H9 (cell line): ENCODE data around the gene TCN2. TPM values are rescaled to one million over a fixed set of nuclear protein-coding genes. Genes with fewer than 3 reads are reported as not detected.
"Not testable (repeated sequence)": the region's sequence is repeated elsewhere in the genome, so short reads cannot be mapped to it uniquely, and the experiment has no call there.

Experiments used
- DNase-seq: peaks from one replicate; pipeline ENCODE4 v3.0.0-alpha.2; 2017
- H2AFZ ChIP-seq: one replicate; pipeline ENCODE4 v1.6.1; 2013; ENCODE audit warnings: mild to moderate bottlenecking, low read length, control low read depth, moderate library complexity
- H2AK5ac ChIP-seq: 2 replicates; pipeline ENCODE4 v1.6.1; 2013; ENCODE audit warnings: low read length, control low read depth, mixed read lengths; ENCODE audit not compliant: insufficient read length
- H2BK120ac ChIP-seq: one replicate; pipeline ENCODE4 v1.6.1; 2013; ENCODE audit warnings: low read depth, mild to moderate bottlenecking, low read length, control low read depth, inconsistent platforms; ENCODE audit not compliant: poor library complexity, severe bottlenecking
- H2BK12ac ChIP-seq: 2 replicates; pipeline ENCODE4 v1.6.1; 2013; ENCODE audit warnings: low read length, control low read depth, mixed read lengths, low read depth; ENCODE audit not compliant: insufficient read length
- H2BK15ac ChIP-seq: 2 replicates; pipeline ENCODE4 v1.6.1; 2013; ENCODE audit warnings: low read depth, low read length, control low read depth
- H2BK20ac ChIP-seq: one replicate; pipeline ENCODE4 v1.6.1; 2013; ENCODE audit warnings: low read depth, mild to moderate bottlenecking, low read length, control low read depth, inconsistent platforms; ENCODE audit not compliant: poor library complexity, severe bottlenecking
- H2BK5ac ChIP-seq: 2 replicates; pipeline ENCODE4 v1.6.1; 2013; ENCODE audit warnings: low read length, control low read depth, mixed read lengths; ENCODE audit not compliant: insufficient read length
- H3K14ac ChIP-seq: 2 replicates; pipeline ENCODE4 v1.6.1; 2013; ENCODE audit warnings: low read length, control low read depth; ENCODE audit not compliant: insufficient read depth
- H3K18ac ChIP-seq: 2 replicates; pipeline ENCODE4 v1.6.1; 2013; ENCODE audit warnings: low read depth, mild to moderate bottlenecking, mixed read lengths, low read length, control low read depth; ENCODE audit not compliant: insufficient read length
- H3K23ac ChIP-seq: 2 replicates; pipeline ENCODE4 v1.6.1; 2013; ENCODE audit warnings: low read length, control low read depth, mixed read lengths, low read depth; ENCODE audit not compliant: insufficient read length
- H3K23me2 ChIP-seq: 2 replicates; pipeline ENCODE4 v1.6.1; 2013; ENCODE audit warnings: low read depth, mild to moderate bottlenecking, mixed read lengths, low read length, control low read depth; ENCODE audit not compliant: insufficient read length, poor library complexity, severe bottlenecking
- H3K27ac ChIP-seq: 2 replicates; pipeline ENCODE4 v1.5.1; 2013; ENCODE audit warnings: low read length, control low read depth, mixed read lengths, low read depth; ENCODE audit not compliant: insufficient read length
- H3K27me3 ChIP-seq: 2 replicates; pipeline ENCODE4 v1.6.1; 2013; ENCODE audit warnings: low read length, control low read depth, inconsistent platforms; ENCODE audit not compliant: insufficient read depth
- H3K4ac ChIP-seq: 2 replicates; pipeline ENCODE4 v1.6.1; 2013; ENCODE audit warnings: low read depth, mild to moderate bottlenecking, control low read depth, inconsistent platforms, low read length, moderate library complexity
- H3K4me1 ChIP-seq: 2 replicates; pipeline ENCODE4 v1.6.1; 2013; ENCODE audit warnings: low read length, control low read depth, inconsistent platforms; ENCODE audit not compliant: insufficient read depth
- H3K4me2 ChIP-seq: 2 replicates; pipeline ENCODE4 v1.6.1; 2013; ENCODE audit warnings: low read length, control low read depth, mixed read lengths; ENCODE audit not compliant: insufficient read length, insufficient read depth
- H3K56ac ChIP-seq: 2 replicates; pipeline ENCODE4 v1.6.1; 2013; ENCODE audit warnings: low read depth, mild to moderate bottlenecking, mixed read lengths, low read length, control low read depth; ENCODE audit not compliant: insufficient read length
- H3K79me1 ChIP-seq: 2 replicates; pipeline ENCODE4 v1.6.1; 2013; ENCODE audit warnings: low read depth, mild to moderate bottlenecking, moderate library complexity, low read length, control low read depth, inconsistent platforms; ENCODE audit not compliant: insufficient read depth, poor library complexity, severe bottlenecking
- H3K79me2 ChIP-seq: 2 replicates; pipeline ENCODE4 v1.6.1; 2013; ENCODE audit warnings: low read length, control low read depth, inconsistent platforms; ENCODE audit not compliant: insufficient read depth
- H3K9ac ChIP-seq: 2 replicates; pipeline ENCODE4 v1.6.1; 2013; ENCODE audit warnings: low read length, control low read depth, mixed read lengths; ENCODE audit not compliant: insufficient read length; ENCODE audit errors: extremely low read depth
- H3K9me3 ChIP-seq: one replicate; pipeline ENCODE4 v1.6.1; 2013; ENCODE audit warnings: low read depth, low read length, inconsistent platforms; ENCODE audit not compliant: control insufficient read depth
- H3T11ph ChIP-seq: one replicate; pipeline ENCODE4 v1.6.1; 2013; ENCODE audit warnings: mild to moderate bottlenecking, low read length, control low read depth, inconsistent platforms
- H4K20me1 ChIP-seq: one replicate; pipeline ENCODE4 v1.6.1; 2013; ENCODE audit not compliant: control insufficient read depth, insufficient read length, insufficient read depth
- H4K5ac ChIP-seq: 2 replicates; pipeline ENCODE4 v1.6.1; 2013; ENCODE audit warnings: low read depth, mild to moderate bottlenecking, mixed read lengths, low read length, control low read depth; ENCODE audit not compliant: insufficient read length
- H4K8ac ChIP-seq: replicated peaks from 2 replicates; pipeline ENCODE4 v1.6.1; 2013; ENCODE audit warnings: low read length, control low read depth, mixed read lengths, low read depth; ENCODE audit not compliant: insufficient read length
- H4K91ac ChIP-seq: 2 replicates; pipeline ENCODE4 v1.6.1; 2013; ENCODE audit warnings: low read depth, mild to moderate bottlenecking, moderate library complexity, mixed read lengths, low read length, control low read depth; ENCODE audit not compliant: insufficient read length
- H3K27ac Mint-ChIP-seq, 3 experiments: 2 replicates in 2 of 3; 3 replicates in 1 of 3; pipeline ENCODE4 v1.8.0; 2020 to 2021; ENCODE audit warnings: mixed read lengths in 3 of 3, mild to moderate bottlenecking in 1 of 3, moderate library complexity in 1 of 3
- H3K27me3 Mint-ChIP-seq: 2 replicates; pipeline ENCODE4 v1.8.0; 2021; ENCODE audit warnings: low read depth, mild to moderate bottlenecking, moderate library complexity, mixed read lengths
- H3K36me3 Mint-ChIP-seq, 3 experiments: 2 replicates in 2 of 3; 3 replicates in 1 of 3; pipeline ENCODE4 v1.8.0; 2020 to 2021; ENCODE audit warnings: low read depth in 3 of 3, mixed read lengths in 3 of 3; ENCODE audit not compliant: insufficient read depth in 1 of 3
- H3K4me1 Mint-ChIP-seq, 2 experiments: 2 replicates each; pipeline ENCODE4 v1.8.0; 2020; ENCODE audit warnings: mixed read lengths in 2 of 2
- H3K4me3 Mint-ChIP-seq, 2 experiments: 2 replicates in 1 of 2; 3 replicates in 1 of 2; pipeline ENCODE4 v1.8.0; 2020 to 2021; ENCODE audit warnings: mild to moderate bottlenecking in 2 of 2, mixed read lengths in 2 of 2, moderate library complexity in 1 of 2
- H3K9me3 Mint-ChIP-seq, 2 experiments: 2 replicates in 1 of 2; 3 replicates in 1 of 2; pipeline ENCODE4 v1.8.0; 2020; ENCODE audit warnings: mild to moderate bottlenecking in 2 of 2, mixed read lengths in 2 of 2, moderate library complexity in 1 of 2
- CTCF ChIP-seq: fragments of 200-600 bp; sonication (generic); conservative IDR thresholded peaks from 3 replicates; pipeline ENCODE4 v1.8.0; 2021; ENCODE audit warnings: antibody characterized with exemption, mild to moderate bottlenecking
- WGBS: extraction: QIAGEN DNeasy Blood & Tissue Kit; methylation state at CpG from one replicate; pipeline ENCODE4 v1.1.7; 2013; ENCODE audit warnings: missing lambda C conversion rate, low lambda C conversion rate, mixed read lengths; ENCODE audit not compliant: insufficient read length; ENCODE audit errors: extremely low coverage; 5-methylcytosine and 5-hydroxymethylcytosine counted together
- total RNA-seq: library from RNA; stranded (reverse); gene quantifications from 2 replicates; pipeline ENCODE4 v1.2.1, GENCODE V29; 2021

Gene TCN2
- total RNA-seq, 1 experiment from 2014 or later = 42.2 TPM

DNA sequence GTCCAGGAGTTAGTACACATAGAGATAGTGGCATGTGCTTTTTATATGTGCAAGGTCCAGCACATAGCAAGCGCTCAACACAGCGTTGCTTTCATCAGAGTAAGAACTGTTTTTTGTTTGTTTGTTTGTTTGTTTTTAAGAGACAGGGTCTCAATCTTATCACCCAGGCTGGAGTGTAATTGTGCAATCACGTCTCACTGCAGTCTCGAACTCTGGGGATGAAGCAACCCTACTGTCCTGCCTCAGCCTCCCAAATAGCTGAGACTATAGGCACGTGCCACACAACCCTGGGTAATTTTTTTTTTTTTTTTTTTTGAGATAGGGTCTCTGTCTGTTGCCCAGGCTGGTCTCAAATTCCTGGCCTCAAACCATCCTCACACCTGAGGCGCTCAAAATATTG lies 10.8 kb downstream of the TCN2 start:
- Histone ChIP-seq H2BK15ac (no peak overlapping the region), H2AK5ac (no peak overlapping the region), H4K5ac (no peak overlapping the region), H2BK5ac (no peak overlapping the region), H3K9ac (no peak overlapping the region), H3T11ph (no peak overlapping the region), H3K79me1 (no peaks in the 10 kb centered on the region), H2BK120ac (no peak overlapping the region), H2AFZ (no peak overlapping the region), H4K8ac (no peak overlapping the region), H3K27me3 (no peaks in the 10 kb centered on the region), H3K23me2 (no peaks in the 10 kb centered on the region), H3K79me2 (no peaks in the 10 kb centered on the region), H4K20me1 (no peaks in the 10 kb centered on the region), H3K9me3 (no peaks in the 10 kb centered on the region), H3K4me1 (no peaks in the 10 kb centered on the region), H4K91ac (no peak overlapping the region), H2BK20ac (no peak overlapping the region), H3K18ac (no peak overlapping the region), H3K27ac (no peak overlapping the region), H2BK12ac (no peak overlapping the region), H3K4me2 (no peak overlapping the region), H3K56ac (no peak overlapping the region), H3K23ac (no peak overlapping the region), H3K4ac (no peak overlapping the region), H3K14ac (no peak overlapping the region)
- no CpG with 5 or more reads among the region's 6 CpGs for WGBS
- Mint-ChIP-seq H3K9me3 (no peaks in the 10 kb centered on the region), H3K27me3 (no peaks in the 10 kb centered on the region), H3K36me3 (peaks cover 43 to 80% (median 79%) of the 10 kb centered on the region in 3 experiments), H3K27ac (no peak overlapping the region), H3K4me1 (no peaks in the 10 kb centered on the region), H3K4me3 (no peak overlapping the region)
- no peak for DNase-seq
- no peak for TF ChIP-seq CTCF

GRCh38 chr22:30619909-30620308 lies 12.9 kb downstream of the TCN2 start:
- not testable (repeated sequence) for H3K18ac ChIP-seq, H3K4me3 Mint-ChIP-seq, H2BK12ac ChIP-seq, H3K14ac ChIP-seq, H2BK15ac ChIP-seq, H3K27me3 Mint-ChIP-seq, H4K20me1 ChIP-seq, H3K27ac ChIP-seq, H3K79me2 ChIP-seq, H3K79me1 ChIP-seq, H2AK5ac ChIP-seq, H3K23ac ChIP-seq, H4K91ac ChIP-seq, H3K4me2 ChIP-seq, H2AFZ ChIP-seq, H3K27ac Mint-ChIP-seq, H3K9me3 ChIP-seq, H3T11ph ChIP-seq, H3K27me3 ChIP-seq, H2BK5ac ChIP-seq, H3K23me2 ChIP-seq, H2BK20ac ChIP-seq, H3K4ac ChIP-seq, H3K4me1 ChIP-seq, H3K9me3 Mint-ChIP-seq, H3K56ac ChIP-seq, DNase-seq, H2BK120ac ChIP-seq, H4K8ac ChIP-seq, H4K5ac ChIP-seq, H3K9ac ChIP-seq, H3K4me1 Mint-ChIP-seq
- H3K36me3 Mint-ChIP-seq = peaks cover 41 to 77% (median 74%) of the 10 kb centered on the region in 3 experiments
- no CpG with 5 or more reads among the region's 6 CpGs for WGBS
